Endodermal cell (in vitro differentiated cells): Measurements from ENCODE around the gene JARID2. TPM values are rescaled to one million over a fixed set of nuclear protein-coding genes. Genes with fewer than 3 reads are reported as not detected.

Source experiments
- DNase-seq: peaks from one replicate; pipeline ENCODE4 v3.0.0-alpha.2; 2017
- H3K27ac ChIP-seq: 2 replicates; pipeline ENCODE4 v1.5.1; 2013; ENCODE audit warnings: mild to moderate bottlenecking, low read depth, low read length, moderate library complexity
- H3K27me3 ChIP-seq: 2 replicates; pipeline ENCODE4 v1.6.1; 2013; ENCODE audit warnings: mild to moderate bottlenecking, low read length, moderate library complexity; ENCODE audit not compliant: insufficient read depth, control insufficient read depth, poor library complexity, severe bottlenecking
- H3K36me3 ChIP-seq: 2 replicates; pipeline ENCODE4 v1.7.0; 2013; ENCODE audit warnings: mild to moderate bottlenecking, low read length, moderate library complexity; ENCODE audit not compliant: control insufficient read depth, insufficient read depth
- H3K4me1 ChIP-seq: one replicate; pipeline ENCODE4 v1.7.0; 2013; ENCODE audit warnings: low read length; ENCODE audit not compliant: control insufficient read depth, insufficient read depth
- H3K4me3 ChIP-seq: 2 replicates; pipeline ENCODE4 v1.5.1; 2013; ENCODE audit warnings: mild to moderate bottlenecking, low read length, moderate library complexity
- H3K9ac ChIP-seq: 2 replicates; pipeline ENCODE4 v1.6.1; 2013; ENCODE audit warnings: mild to moderate bottlenecking, low read length, moderate library complexity; ENCODE audit not compliant: poor library complexity, severe bottlenecking; ENCODE audit errors: extremely low read depth
- H3K9me3 ChIP-seq: 2 replicates; pipeline ENCODE4 v1.6.1; 2013; ENCODE audit warnings: mild to moderate bottlenecking, low read length, moderate library complexity; ENCODE audit not compliant: control insufficient read depth
- H3K27ac Mint-ChIP-seq: 2 replicates; pipeline ENCODE4 v1.8.0; 2020; ENCODE audit warnings: mixed read lengths
- H3K27me3 Mint-ChIP-seq: 2 replicates; pipeline ENCODE4 v1.8.0; 2021; ENCODE audit warnings: mild to moderate bottlenecking, mixed read lengths; ENCODE audit not compliant: insufficient read depth
- H3K36me3 Mint-ChIP-seq: 2 replicates; pipeline ENCODE4 v1.8.0; 2020; ENCODE audit warnings: low read depth, mixed read lengths
- H3K4me1 Mint-ChIP-seq: 2 replicates; pipeline ENCODE4 v1.8.0; 2020; ENCODE audit warnings: mixed read lengths
- H3K4me3 Mint-ChIP-seq: 2 replicates; pipeline ENCODE4 v1.8.0; 2020; ENCODE audit warnings: mild to moderate bottlenecking, moderate library complexity, mixed read lengths
- H3K9me3 Mint-ChIP-seq: 2 replicates; pipeline ENCODE4 v1.8.0; 2020; ENCODE audit warnings: mild to moderate bottlenecking, mixed read lengths
- WGBS, 2 experiments: methylation state at CpG; one replicate each; pipeline versions ENCODE4 v1.1.5 to v1.1.7; 2013; ENCODE audit warnings: missing lambda C conversion rate in 2 of 2, mixed read lengths in 1 of 2; ENCODE audit not compliant: insufficient coverage in 1 of 2, insufficient read length in 1 of 2; 5-methylcytosine and 5-hydroxymethylcytosine counted together
- total RNA-seq, 2 donors: library from RNA; stranded (reverse); fragmentation: NEBNext Ultra II Directional in 1 of 2; extraction: Animal tissue kit (Norgen Biotek cat#: 25700) in 1 of 2; gene quantifications; 2 replicates in 1 of 2; 3 replicates in 1 of 2; pipeline ENCODE4 v1.2.1, GENCODE V29; 2021
- TF ChIP-seq, protein P1 (sequence below): fragments of 200-600 bp; sonication (generic); conservative IDR thresholded peaks from 2 replicates; pipeline ENCODE4 v1.5.0; 2021; ENCODE audit warnings: antibody characterized with exemption, mild to moderate bottlenecking

Gene JARID2
- total RNA-seq, 2 donors from 2014 or later = 42.5 to 77.0 TPM

DNA sequence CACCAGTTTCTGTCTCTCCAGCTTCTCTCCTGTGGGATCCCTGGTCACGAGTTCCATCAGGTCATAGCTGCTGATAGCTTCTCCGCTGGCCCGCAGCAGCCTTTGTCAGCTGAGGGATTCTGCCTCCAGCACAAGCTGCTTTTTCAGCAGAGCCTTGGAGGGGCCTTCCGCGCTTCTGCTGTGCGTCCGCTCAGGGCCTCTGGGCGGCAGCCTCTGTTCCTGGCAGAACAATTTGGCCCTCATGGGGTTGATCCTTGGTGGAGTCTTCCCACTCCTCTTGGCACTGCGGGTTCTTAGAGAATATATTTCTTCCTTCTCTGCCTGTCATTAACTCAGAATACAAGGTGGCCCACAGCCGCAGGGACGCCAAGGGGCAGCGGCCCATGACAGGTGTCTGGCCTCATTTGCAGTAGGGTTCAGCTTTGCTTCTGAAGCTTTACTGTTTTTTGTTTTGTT is 258.2 kb downstream of the JARID2 start:
- Mint-ChIP-seq H3K36me3 (peaks cover 89% of the 10 kb centered on the region), H3K4me1 (peaks cover 2% of the 10 kb centered on the region), H3K9me3 (no peaks in the 10 kb centered on the region), H3K27me3 (no peaks in the 10 kb centered on the region), H3K4me3 (no peak overlapping the region), H3K27ac (peak overlapping the region; percentile 6)
- DNase-seq = no peak
- Histone ChIP-seq H3K9me3 (no peaks in the 10 kb centered on the region), H3K27ac (no peak overlapping the region), H3K36me3 (peaks cover 87% of the 10 kb centered on the region), H3K9ac (no peak overlapping the region), H3K4me1 (no peaks in the 10 kb centered on the region), H3K4me3 (no peak overlapping the region), H3K27me3 (no peaks in the 10 kb centered on the region)
- 93 to 95% methylated on average over 12 of the region's 12 CpGs for WGBS, 2 experiments
- TF ChIP-seq, protein P1, sequence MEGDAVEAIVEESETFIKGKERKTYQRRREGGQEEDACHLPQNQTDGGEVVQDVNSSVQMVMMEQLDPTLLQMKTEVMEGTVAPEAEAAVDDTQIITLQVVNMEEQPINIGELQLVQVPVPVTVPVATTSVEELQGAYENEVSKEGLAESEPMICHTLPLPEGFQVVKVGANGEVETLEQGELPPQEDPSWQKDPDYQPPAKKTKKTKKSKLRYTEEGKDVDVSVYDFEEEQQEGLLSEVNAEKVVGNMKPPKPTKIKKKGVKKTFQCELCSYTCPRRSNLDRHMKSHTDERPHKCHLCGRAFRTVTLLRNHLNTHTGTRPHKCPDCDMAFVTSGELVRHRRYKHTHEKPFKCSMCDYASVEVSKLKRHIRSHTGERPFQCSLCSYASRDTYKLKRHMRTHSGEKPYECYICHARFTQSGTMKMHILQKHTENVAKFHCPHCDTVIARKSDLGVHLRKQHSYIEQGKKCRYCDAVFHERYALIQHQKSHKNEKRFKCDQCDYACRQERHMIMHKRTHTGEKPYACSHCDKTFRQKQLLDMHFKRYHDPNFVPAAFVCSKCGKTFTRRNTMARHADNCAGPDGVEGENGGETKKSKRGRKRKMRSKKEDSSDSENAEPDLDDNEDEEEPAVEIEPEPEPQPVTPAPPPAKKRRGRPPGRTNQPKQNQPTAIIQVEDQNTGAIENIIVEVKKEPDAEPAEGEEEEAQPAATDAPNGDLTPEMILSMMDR = peak; percentile 27

DNA sequence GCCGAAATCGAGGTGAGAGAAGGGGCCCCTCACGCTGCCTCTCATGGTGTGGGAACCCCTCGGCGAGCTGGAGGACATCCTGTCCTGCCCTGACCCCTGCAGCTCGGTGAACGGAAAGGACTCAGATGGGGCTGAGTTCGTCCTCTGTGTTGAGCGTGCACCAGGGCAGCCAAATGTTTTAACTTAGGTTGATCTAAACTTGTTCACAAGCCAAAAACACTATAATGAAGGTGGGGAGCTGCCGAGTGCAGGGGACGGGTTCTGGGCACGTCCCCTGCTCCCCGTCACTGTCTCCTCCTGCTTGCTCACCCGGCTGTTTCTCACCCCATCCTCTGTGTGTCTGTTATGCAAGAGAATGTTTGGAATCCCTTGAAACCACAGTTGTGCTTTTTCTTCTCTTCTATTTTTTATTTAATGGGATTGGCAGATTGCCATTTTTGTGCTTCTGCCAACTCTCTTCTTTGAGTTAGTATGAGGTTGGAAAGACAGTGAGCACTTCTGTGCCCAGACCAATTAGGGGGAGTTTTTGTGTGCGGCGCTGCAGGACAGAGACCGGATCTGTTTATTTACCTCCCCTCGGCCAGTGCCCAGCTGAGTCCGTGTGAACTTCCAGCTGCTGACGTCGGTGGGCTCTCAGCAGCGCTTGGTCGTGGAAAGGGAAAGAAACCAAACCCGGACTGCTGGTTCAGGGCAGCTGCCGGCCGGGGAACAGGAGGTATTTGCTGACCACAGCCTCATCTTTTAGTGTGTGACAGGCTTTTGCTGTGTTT is 258.9 kb downstream of the JARID2 start:
- H3K36me3 Mint-ChIP-seq = peaks cover 82% of the 10 kb centered on the region
- Histone ChIP-seq H3K9me3 (no peaks in the 10 kb centered on the region), H3K4me1 (no peaks in the 10 kb centered on the region), H3K36me3 (peaks cover 88% of the 10 kb centered on the region), H3K27me3 (no peaks in the 10 kb centered on the region), H3K9ac (no peak overlapping the region), H3K27ac (peak overlapping the region; percentile 38), H3K4me3 (no peak overlapping the region)
- TF ChIP-seq, protein P1 = no peak
- peak overlapping the region; percentile 6 for H3K27ac Mint-ChIP-seq
- H3K4me1 Mint-ChIP-seq = peaks cover 2% of the 10 kb centered on the region
- DNase-seq = no peak
- WGBS, 2 experiments = 88 to 95% methylated on average over 15 to 26 of the region's 26 CpGs
- no peaks in the 10 kb centered on the region for H3K27me3 Mint-ChIP-seq
- H3K4me3 Mint-ChIP-seq = no peak overlapping the region
- H3K9me3 Mint-ChIP-seq = no peaks in the 10 kb centered on the region

- DNase-seq = no peak
- Histone ChIP-seq H3K9me3 (no peaks in the 10 kb centered on the region), H3K9ac (no peak overlapping the region), H3K36me3 (peaks cover 90% of the 10 kb centered on the region), H3K27ac (no peak overlapping the region), H3K4me3 (no peak overlapping the region), H3K4me1 (no peaks in the 10 kb centered on the region), H3K27me3 (no peaks in the 10 kb centered on the region)
- H3K4me1 Mint-ChIP-seq = peaks cover 2% of the 10 kb centered on the region
- H3K36me3 Mint-ChIP-seq = peaks cover 79% of the 10 kb centered on the region
- TF ChIP-seq, protein P1 = no peak
- WGBS, 2 experiments = 97% methylated on average over 14 to 18 of the region's 18 CpGs
- H3K27me3 Mint-ChIP-seq = no peaks in the 10 kb centered on the region
- no peak overlapping the region for H3K27ac Mint-ChIP-seq
- no peaks in the 10 kb centered on the region for H3K9me3 Mint-ChIP-seq
- no peak overlapping the region for H3K4me3 Mint-ChIP-seq
These were observed 259.6 kb downstream of the JARID2 start for GRCh38 chr6:15505463-15505918.
